Neural progenitor cell (in vitro differentiated cells): ENCODE data around the gene SPATA31D3.
"Not testable (repeated sequence)": the region's sequence is repeated elsewhere in the genome, so short reads cannot be mapped to it uniquely, and the experiment has no call there.

Experiments used
- EZH2 ChIP-seq: fragments of 200-600 bp; sonication (generic); IDR thresholded peaks from 2 replicates; pipeline ENCODE4 v1.6.1; 2017; ENCODE audit warnings: antibody characterized with exemption, mild to moderate bottlenecking, moderate library complexity
- TF ChIP-seq, protein P1 (sequence below): fragments of 200-600 bp; sonication (generic); IDR thresholded peaks from 2 replicates; pipeline ENCODE4 v1.5.1; 2017; ENCODE audit warnings: antibody characterized with exemption, mild to moderate bottlenecking

DNA sequence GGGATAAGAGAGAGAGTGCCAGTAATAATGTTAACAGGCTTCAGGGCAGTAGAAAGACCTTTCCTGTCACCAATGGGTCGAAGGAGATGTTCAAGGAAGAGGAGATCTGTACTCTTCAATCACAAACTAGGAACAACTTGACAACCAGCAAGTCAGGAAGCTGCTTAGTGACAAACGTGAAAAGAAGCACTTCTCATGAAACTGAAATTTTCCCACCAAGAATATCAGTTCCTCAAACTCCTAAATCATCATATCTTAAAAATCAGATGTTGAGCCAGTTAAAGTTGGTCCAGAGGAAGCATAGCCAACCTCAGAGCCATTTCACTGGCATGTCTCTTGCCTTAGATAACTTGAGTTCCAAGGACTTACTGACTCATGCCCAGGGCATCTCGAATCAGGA lies 5.3 kb downstream of the SPATA31D3 start:
- TF ChIP-seq, protein P1, sequence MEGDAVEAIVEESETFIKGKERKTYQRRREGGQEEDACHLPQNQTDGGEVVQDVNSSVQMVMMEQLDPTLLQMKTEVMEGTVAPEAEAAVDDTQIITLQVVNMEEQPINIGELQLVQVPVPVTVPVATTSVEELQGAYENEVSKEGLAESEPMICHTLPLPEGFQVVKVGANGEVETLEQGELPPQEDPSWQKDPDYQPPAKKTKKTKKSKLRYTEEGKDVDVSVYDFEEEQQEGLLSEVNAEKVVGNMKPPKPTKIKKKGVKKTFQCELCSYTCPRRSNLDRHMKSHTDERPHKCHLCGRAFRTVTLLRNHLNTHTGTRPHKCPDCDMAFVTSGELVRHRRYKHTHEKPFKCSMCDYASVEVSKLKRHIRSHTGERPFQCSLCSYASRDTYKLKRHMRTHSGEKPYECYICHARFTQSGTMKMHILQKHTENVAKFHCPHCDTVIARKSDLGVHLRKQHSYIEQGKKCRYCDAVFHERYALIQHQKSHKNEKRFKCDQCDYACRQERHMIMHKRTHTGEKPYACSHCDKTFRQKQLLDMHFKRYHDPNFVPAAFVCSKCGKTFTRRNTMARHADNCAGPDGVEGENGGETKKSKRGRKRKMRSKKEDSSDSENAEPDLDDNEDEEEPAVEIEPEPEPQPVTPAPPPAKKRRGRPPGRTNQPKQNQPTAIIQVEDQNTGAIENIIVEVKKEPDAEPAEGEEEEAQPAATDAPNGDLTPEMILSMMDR = not testable (repeated sequence)
- not testable (repeated sequence) for TF ChIP-seq EZH2
